Measurements from ENCODE around the gene UVRAG. TPM values are rescaled to one million over a fixed set of nuclear protein-coding genes. Genes with fewer than 3 reads are reported as not detected.

Gene UVRAG
- total and polyA plus RNA-seq, 5 experiments from 2014 or later = 8.9 to 22.3 (median 12.6) TPM

GRCh38 chr11:75802021-75802912 lies 12.7 kb upstream of the UVRAG start:
- DNase-seq (no peak), ATAC-seq (no peak)
- H3K9me3 Mint-ChIP-seq = no peaks in the 10 kb centered on the region
- H3K4me3 Mint-ChIP-seq = no peak overlapping the region
- POLR2A ChIA-PET = no interaction called here
- peak overlapping the region in 1 of 10 donors; percentile 84 for H3K27ac Mint-ChIP-seq
- peaks cover 3 to 12% (median 7%) of the 10 kb centered on the region in 4 donors for H3K4me1 Mint-ChIP-seq
- H3K36me3 Mint-ChIP-seq = no peaks in the 10 kb centered on the region
- H3K27me3 Mint-ChIP-seq = no peaks in the 10 kb centered on the region

- H3K36me3 Mint-ChIP-seq = no peaks in the 10 kb centered on the region
- peaks cover 3 to 12% (median 7%) of the 10 kb centered on the region in 4 donors for H3K4me1 Mint-ChIP-seq
- no peaks in the 10 kb centered on the region for H3K27me3 Mint-ChIP-seq
- ATAC-seq (peak; percentile 83 to 91), DNase-seq (peak; percentile 40 to 80 (median 64))
- POLR2A ChIA-PET = interaction anchor here (0.6 kb wide), 1 partner anchor 1177 kb away, joined by 3 read pairs; no protein-coding TSS in a partner anchor
- no peak overlapping the region for H3K27ac Mint-ChIP-seq
- no peaks in the 10 kb centered on the region for H3K9me3 Mint-ChIP-seq
- no peak overlapping the region for H3K4me3 Mint-ChIP-seq
These were observed 11.8 kb upstream of the UVRAG start for GRCh38 chr11:75802913-75803820.

GRCh38 chr11:75809111-75809510 lies 5.9 kb upstream of the UVRAG start:
- H3K27ac Mint-ChIP-seq = no peak overlapping the region
- DNase-seq (no peak), ATAC-seq (no peak)
- H3K4me3 Mint-ChIP-seq = no peak overlapping the region
- H3K27me3 Mint-ChIP-seq = no peaks in the 10 kb centered on the region
- no peaks in the 10 kb centered on the region for H3K36me3 Mint-ChIP-seq
- peaks cover 0 to 14% (median 8%) of the 10 kb centered on the region in 4 donors for H3K4me1 Mint-ChIP-seq
- no peaks in the 10 kb centered on the region for H3K9me3 Mint-ChIP-seq
- POLR2A ChIA-PET = no interaction called here

GRCh38 chr11:75809991-75810390 lies 5.0 kb upstream of the UVRAG start:
- Mint-ChIP-seq H3K27me3 (no peaks in the 10 kb centered on the region), H3K36me3 (no peaks in the 10 kb centered on the region), H3K9me3 (no peaks in the 10 kb centered on the region), H3K4me1 (peaks cover 0 to 22% (median 13%) of the 10 kb centered on the region in 4 donors), H3K27ac (no peak overlapping the region), H3K4me3 (no peak overlapping the region)
- no peak for DNase-seq
- no peak for ATAC-seq
- POLR2A ChIA-PET = no interaction called here

- H3K9me3 Mint-ChIP-seq = no peaks in the 10 kb centered on the region
- H3K27ac Mint-ChIP-seq = peak overlapping the region in 3 of 10 donors; percentile 58 to 82 (median 65)
- POLR2A ChIA-PET = no interaction called here
- no peaks in the 10 kb centered on the region for H3K27me3 Mint-ChIP-seq
- no peak overlapping the region for H3K4me3 Mint-ChIP-seq
- no peaks in the 10 kb centered on the region for H3K36me3 Mint-ChIP-seq
- ATAC-seq (no peak), DNase-seq (no peak)
- peaks cover 0 to 23% (median 14%) of the 10 kb centered on the region in 4 donors for H3K4me1 Mint-ChIP-seq
These were observed 4.2 kb upstream of the UVRAG start for GRCh38 chr11:75810637-75811390.

GRCh38 chr11:75811485-75811884 lies 3.5 kb upstream of the UVRAG start:
- Mint-ChIP-seq H3K4me3 (no peak overlapping the region), H3K4me1 (peaks cover 0 to 23% (median 14%) of the 10 kb centered on the region in 4 donors), H3K36me3 (no peaks in the 10 kb centered on the region), H3K9me3 (no peaks in the 10 kb centered on the region), H3K27ac (no peak overlapping the region), H3K27me3 (no peaks in the 10 kb centered on the region)
- DNase-seq (no peak), ATAC-seq (no peak)
- POLR2A ChIA-PET = no interaction called here

- DNase-seq (no peak), ATAC-seq (no peak)
- Mint-ChIP-seq H3K4me1 (peaks cover 0 to 23% (median 14%) of the 10 kb centered on the region in 4 donors), H3K36me3 (no peaks in the 10 kb centered on the region), H3K4me3 (no peak overlapping the region), H3K9me3 (no peaks in the 10 kb centered on the region), H3K27me3 (no peaks in the 10 kb centered on the region), H3K27ac (peak overlapping the region in 1 of 10 donors; percentile 62)
- POLR2A ChIA-PET = no interaction called here
These were observed 2.4 kb upstream of the UVRAG start for GRCh38 chr11:75812542-75813040.

GRCh38 chr11:75813124-75813523 lies 1.9 kb upstream of the UVRAG start:
- no peaks in the 10 kb centered on the region for H3K36me3 Mint-ChIP-seq
- H3K4me3 Mint-ChIP-seq = peak overlapping the region in 4 of 10 donors; percentile 57 to 95 (median 92)
- H3K9me3 Mint-ChIP-seq = no peaks in the 10 kb centered on the region
- peaks cover 2 to 23% (median 18%) of the 10 kb centered on the region in 4 donors for H3K4me1 Mint-ChIP-seq
- no peaks in the 10 kb centered on the region for H3K27me3 Mint-ChIP-seq
- peak overlapping the region in 7 of 10 donors; percentile 22 to 99 (median 97) for H3K27ac Mint-ChIP-seq
- DNase-seq (no peak), ATAC-seq (no peak)
- POLR2A ChIA-PET = no interaction called here

- ATAC-seq (no peak), DNase-seq (no peak)
- Mint-ChIP-seq H3K27ac (peak overlapping the region in 7 of 10 donors; percentile 22 to 99 (median 97)), H3K36me3 (no peaks in the 10 kb centered on the region), H3K4me3 (peak overlapping the region in 6 of 10 donors; percentile 32 to 95 (median 76)), H3K9me3 (no peaks in the 10 kb centered on the region), H3K4me1 (peaks cover 2 to 23% (median 21%) of the 10 kb centered on the region in 4 donors), H3K27me3 (no peaks in the 10 kb centered on the region)
- POLR2A ChIA-PET = no interaction called here
These were observed 1.4 kb upstream of the UVRAG start for GRCh38 chr11:75813622-75814039.

GRCh38 chr11:75814363-75814676 lies 690 bp upstream of the UVRAG start:
- no peaks in the 10 kb centered on the region for H3K9me3 Mint-ChIP-seq
- H3K36me3 Mint-ChIP-seq = no peaks in the 10 kb centered on the region
- no peaks in the 10 kb centered on the region for H3K27me3 Mint-ChIP-seq
- H3K27ac Mint-ChIP-seq = peak overlapping the region in 7 of 10 donors; percentile 82 to 99 (median 97)
- H3K4me3 Mint-ChIP-seq = peak overlapping the region in 4 of 10 donors; percentile 91 to 97 (median 94)
- ATAC-seq (peak; percentile 44 to 51), DNase-seq (no peak)
- H3K4me1 Mint-ChIP-seq = peaks cover 2 to 30% (median 27%) of the 10 kb centered on the region in 4 donors
- POLR2A ChIA-PET = interaction anchor here (0.6 to 0.8 kb wide), 3 partner anchors 8 to 55 kb away, joined by 3 to 4 read pairs (median 3); no protein-coding TSS in a partner anchor

GRCh38 chr11:75815345-75816168 lies 547 bp downstream of the UVRAG start:
- DNase-seq (peak in 6 of 10 donors; percentile 16 to 60 (median 34)), ATAC-seq (no peak)
- POLR2A ChIA-PET = interaction anchor here (0.6 kb wide), 1 partner anchor 46 kb away, joined by 3 read pairs; no protein-coding TSS in a partner anchor
- Mint-ChIP-seq H3K27ac (peak overlapping the region in 7 of 10 donors; percentile 82 to 99 (median 97)), H3K36me3 (no peaks in the 10 kb centered on the region), H3K9me3 (no peaks in the 10 kb centered on the region), H3K4me3 (peak overlapping the region in 4 of 10 donors; percentile 91 to 97 (median 94)), H3K4me1 (peaks cover 2 to 32% (median 27%) of the 10 kb centered on the region in 4 donors), H3K27me3 (no peaks in the 10 kb centered on the region)
